K562 (cell line): ENCODE measurements around the gene PPP6C. TPM values are rescaled to one million over a fixed set of nuclear protein-coding genes. Genes with fewer than 3 reads are reported as not detected.
A peak's percentile ranks its signal among the peaks of the same experiment; 100 is the strongest.

Experiments used
- CGGBP1 ChIP-seq: fragments of 250-450 bp; sonication (Bioruptor Pico); IDR thresholded peaks from 2 replicates; pipeline ENCODE4 v1.9.0; 2021; ENCODE audit warnings: mild to moderate bottlenecking
- EGR1 ChIP-seq: fragments of 450-650 bp; conservative IDR thresholded peaks from 2 replicates; pipeline ENCODE4 v1.6.1; 2017; ENCODE audit warnings: mild to moderate bottlenecking
- ETV6 ChIP-seq, 3 experiments: fragments of 150-350 bp in 1 of 3; sonication (generic) in 1 of 3; formaldehyde crosslinking in 1 of 3; IDR thresholded peaks; 2 replicates each; pipeline versions ENCODE4 v1.6.1 to v1.8.0; 2014 to 2022; ENCODE audit warnings: borderline replicate concordance in 2 of 3, low read depth in 2 of 3, antibody characterized with exemption in 1 of 3, low read length in 1 of 3, mild to moderate bottlenecking in 1 of 3, missing genetic modification reagents in 1 of 3
- FOXA1 ChIP-seq: fragments of 450-650 bp; IDR thresholded peaks from 2 replicates; pipeline ENCODE4 v1.6.1; 2016; ENCODE audit warnings: mild to moderate bottlenecking, borderline replicate concordance
- NKRF ChIP-seq: fragments of 450-650 bp; IDR thresholded peaks from 2 replicates; pipeline ENCODE4 v1.6.1; 2016; ENCODE audit warnings: borderline replicate concordance
- polyA plus RNA-seq, 8 experiments: library from polyadenylated mRNA; depleted of rRNA in 4 of 8; stranded (reverse) in 5 of 8; unstranded in 3 of 8; fragments of >200 nt; fragmentation: Nextera tagmentation in 2 of 8; fragmentation: Illumina TruSeq in 1 of 8; extraction: Ambion mirVana in 2 of 8; extraction: Trizol in 1 of 8; gene quantifications; 2 replicates each; pipeline versions ENCODE4 v1.2.1 to v1.2.3, GENCODE V29; 2011 to 2014; ENCODE audit warnings: inconsistent platforms in 1 of 8, missing spikeins in 1 of 8
- total RNA-seq, 7 experiments: library from RNA; depleted of rRNA in 6 of 7; stranded (reverse); fragments of >200 nt in 6 of 7; fragmentation: Illumina TruSeq in 2 of 7; extraction: Trizol in 2 of 7; gene quantifications; 2 replicates each; pipeline versions ENCODE4 v1.2.1 to v1.2.3, GENCODE V29; 2011 to 2021; ENCODE audit warnings: low replicate concordance in 1 of 7
- TF ChIP-seq, protein P1 (sequence below): fragments of 200-600 bp; sonication (generic); IDR thresholded peaks from one replicate; pipeline ENCODE4 v1.6.1; 2012; ENCODE audit warnings: mild to moderate bottlenecking, low read depth, low read length, inconsistent platforms

The PPP6C gene
- total and polyA plus RNA-seq, 9 of the 15 experiments (the other 6 are each of a cell fraction or from before 2014, with no cell fraction given) = 18.8 to 44.8 (median 38.3) TPM

GRCh38 chr9:125189361-125190289 is at the start of gene PPP6C (continued):
- TF ChIP-seq, protein P1, sequence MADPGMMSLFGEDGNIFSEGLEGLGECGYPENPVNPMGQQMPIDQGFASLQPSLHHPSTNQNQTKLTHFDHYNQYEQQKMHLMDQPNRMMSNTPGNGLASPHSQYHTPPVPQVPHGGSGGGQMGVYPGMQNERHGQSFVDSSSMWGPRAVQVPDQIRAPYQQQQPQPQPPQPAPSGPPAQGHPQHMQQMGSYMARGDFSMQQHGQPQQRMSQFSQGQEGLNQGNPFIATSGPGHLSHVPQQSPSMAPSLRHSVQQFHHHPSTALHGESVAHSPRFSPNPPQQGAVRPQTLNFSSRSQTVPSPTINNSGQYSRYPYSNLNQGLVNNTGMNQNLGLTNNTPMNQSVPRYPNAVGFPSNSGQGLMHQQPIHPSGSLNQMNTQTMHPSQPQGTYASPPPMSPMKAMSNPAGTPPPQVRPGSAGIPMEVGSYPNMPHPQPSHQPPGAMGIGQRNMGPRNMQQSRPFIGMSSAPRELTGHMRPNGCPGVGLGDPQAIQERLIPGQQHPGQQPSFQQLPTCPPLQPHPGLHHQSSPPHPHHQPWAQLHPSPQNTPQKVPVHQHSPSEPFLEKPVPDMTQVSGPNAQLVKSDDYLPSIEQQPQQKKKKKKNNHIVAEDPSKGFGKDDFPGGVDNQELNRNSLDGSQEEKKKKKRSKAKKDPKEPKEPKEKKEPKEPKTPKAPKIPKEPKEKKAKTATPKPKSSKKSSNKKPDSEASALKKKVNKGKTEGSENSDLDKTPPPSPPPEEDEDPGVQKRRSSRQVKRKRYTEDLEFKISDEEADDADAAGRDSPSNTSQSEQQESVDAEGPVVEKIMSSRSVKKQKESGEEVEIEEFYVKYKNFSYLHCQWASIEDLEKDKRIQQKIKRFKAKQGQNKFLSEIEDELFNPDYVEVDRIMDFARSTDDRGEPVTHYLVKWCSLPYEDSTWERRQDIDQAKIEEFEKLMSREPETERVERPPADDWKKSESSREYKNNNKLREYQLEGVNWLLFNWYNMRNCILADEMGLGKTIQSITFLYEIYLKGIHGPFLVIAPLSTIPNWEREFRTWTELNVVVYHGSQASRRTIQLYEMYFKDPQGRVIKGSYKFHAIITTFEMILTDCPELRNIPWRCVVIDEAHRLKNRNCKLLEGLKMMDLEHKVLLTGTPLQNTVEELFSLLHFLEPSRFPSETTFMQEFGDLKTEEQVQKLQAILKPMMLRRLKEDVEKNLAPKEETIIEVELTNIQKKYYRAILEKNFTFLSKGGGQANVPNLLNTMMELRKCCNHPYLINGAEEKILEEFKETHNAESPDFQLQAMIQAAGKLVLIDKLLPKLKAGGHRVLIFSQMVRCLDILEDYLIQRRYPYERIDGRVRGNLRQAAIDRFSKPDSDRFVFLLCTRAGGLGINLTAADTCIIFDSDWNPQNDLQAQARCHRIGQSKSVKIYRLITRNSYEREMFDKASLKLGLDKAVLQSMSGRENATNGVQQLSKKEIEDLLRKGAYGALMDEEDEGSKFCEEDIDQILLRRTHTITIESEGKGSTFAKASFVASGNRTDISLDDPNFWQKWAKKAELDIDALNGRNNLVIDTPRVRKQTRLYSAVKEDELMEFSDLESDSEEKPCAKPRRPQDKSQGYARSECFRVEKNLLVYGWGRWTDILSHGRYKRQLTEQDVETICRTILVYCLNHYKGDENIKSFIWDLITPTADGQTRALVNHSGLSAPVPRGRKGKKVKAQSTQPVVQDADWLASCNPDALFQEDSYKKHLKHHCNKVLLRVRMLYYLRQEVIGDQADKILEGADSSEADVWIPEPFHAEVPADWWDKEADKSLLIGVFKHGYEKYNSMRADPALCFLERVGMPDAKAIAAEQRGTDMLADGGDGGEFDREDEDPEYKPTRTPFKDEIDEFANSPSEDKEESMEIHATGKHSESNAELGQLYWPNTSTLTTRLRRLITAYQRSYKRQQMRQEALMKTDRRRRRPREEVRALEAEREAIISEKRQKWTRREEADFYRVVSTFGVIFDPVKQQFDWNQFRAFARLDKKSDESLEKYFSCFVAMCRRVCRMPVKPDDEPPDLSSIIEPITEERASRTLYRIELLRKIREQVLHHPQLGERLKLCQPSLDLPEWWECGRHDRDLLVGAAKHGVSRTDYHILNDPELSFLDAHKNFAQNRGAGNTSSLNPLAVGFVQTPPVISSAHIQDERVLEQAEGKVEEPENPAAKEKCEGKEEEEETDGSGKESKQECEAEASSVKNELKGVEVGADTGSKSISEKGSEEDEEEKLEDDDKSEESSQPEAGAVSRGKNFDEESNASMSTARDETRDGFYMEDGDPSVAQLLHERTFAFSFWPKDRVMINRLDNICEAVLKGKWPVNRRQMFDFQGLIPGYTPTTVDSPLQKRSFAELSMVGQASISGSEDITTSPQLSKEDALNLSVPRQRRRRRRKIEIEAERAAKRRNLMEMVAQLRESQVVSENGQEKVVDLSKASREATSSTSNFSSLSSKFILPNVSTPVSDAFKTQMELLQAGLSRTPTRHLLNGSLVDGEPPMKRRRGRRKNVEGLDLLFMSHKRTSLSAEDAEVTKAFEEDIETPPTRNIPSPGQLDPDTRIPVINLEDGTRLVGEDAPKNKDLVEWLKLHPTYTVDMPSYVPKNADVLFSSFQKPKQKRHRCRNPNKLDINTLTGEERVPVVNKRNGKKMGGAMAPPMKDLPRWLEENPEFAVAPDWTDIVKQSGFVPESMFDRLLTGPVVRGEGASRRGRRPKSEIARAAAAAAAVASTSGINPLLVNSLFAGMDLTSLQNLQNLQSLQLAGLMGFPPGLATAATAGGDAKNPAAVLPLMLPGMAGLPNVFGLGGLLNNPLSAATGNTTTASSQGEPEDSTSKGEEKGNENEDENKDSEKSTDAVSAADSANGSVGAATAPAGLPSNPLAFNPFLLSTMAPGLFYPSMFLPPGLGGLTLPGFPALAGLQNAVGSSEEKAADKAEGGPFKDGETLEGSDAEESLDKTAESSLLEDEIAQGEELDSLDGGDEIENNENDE = no peak
- TF ChIP-seq CGGBP1 = peak; percentile 95; the same call in 1 of the 2 replicates
- TF ChIP-seq FOXA1 = no peak
- peak; percentile 46; the same call in 1 of the 2 replicates for TF ChIP-seq NKRF
- no peak for TF ChIP-seq ETV6 (IDR thresholded peaks at IDR 0.05; ENCODE audit: borderline replicate concordance in 1 of 2, low read depth in 2 of 2, low read length in 1 of 2)
- peak; percentile 62; the same call in 1 of the 2 replicates for TF ChIP-seq ETV6 (CRISPR knock-in tag; IDR thresholded peaks at IDR 0.05; ENCODE audit: borderline replicate concordance)
- peak; percentile 56 for TF ChIP-seq EGR1
